Activated CD8-positive, alpha-beta T cell treated with anti-CD3 and anti-CD28 coated beads for 36 hours (primary cell): Measurements from ENCODE around the gene KCNK18. TPM values are rescaled to one million over a fixed set of nuclear protein-coding genes. Genes with fewer than 3 reads are reported as not detected.

Source experiments
- ATAC-seq: fragments of 200-7000 bp; cut with Tn5 transposase; one replicate; pipeline ENCODE4 v1.10.0; 2021; ENCODE audit warnings: mild to moderate bottlenecking, moderate library complexity
- CTCF ChIA-PET: fragments of 350-600 bp; sonication (Branson Sonifier 250); formaldehyde crosslinking; loops from one replicate; lab custom pipeline; 2021; ENCODE audit warnings: antibody characterized with exemption; lab: Charles Lee
- POLR2A ChIA-PET: fragments of 350-600 bp; sonication (Branson Sonifier 250); formaldehyde crosslinking; loops from one replicate; lab custom pipeline; 2021; ENCODE audit warnings: antibody characterized with exemption; lab: Charles Lee
- DNase-seq: peaks from one replicate; pipeline ENCODE4 v3.0.0-alpha.2; 2020
- H3K27ac Mint-ChIP-seq: one replicate; pipeline ENCODE4 v1.8.0; 2021; ENCODE audit warnings: mild to moderate bottlenecking, mixed read lengths
- H3K27me3 Mint-ChIP-seq: one replicate; pipeline ENCODE4 v1.8.0; 2021; ENCODE audit warnings: mixed read lengths
- H3K36me3 Mint-ChIP-seq: one replicate; pipeline ENCODE4 v1.8.0; 2021; ENCODE audit warnings: low read depth, mixed read lengths
- H3K4me1 Mint-ChIP-seq: one replicate; pipeline ENCODE4 v1.8.0; 2021; ENCODE audit warnings: low read depth, mixed read lengths
- H3K4me3 Mint-ChIP-seq: one replicate; pipeline ENCODE4 v1.8.0; 2021; ENCODE audit warnings: mild to moderate bottlenecking, moderate library complexity, mixed read lengths
- H3K9me3 Mint-ChIP-seq: one replicate; pipeline ENCODE4 v1.8.0; 2021; ENCODE audit warnings: mixed read lengths
- CTCF ChIP-seq: fragments of 200-600 bp; IDR thresholded peaks from one replicate; pipeline ENCODE4 v1.8.0; 2022; ENCODE audit warnings: antibody characterized with exemption, mild to moderate bottlenecking
- intact Hi-C: fragments of 100-400 bp; cut with micrococcal nuclease; formaldehyde crosslinking; loops from one replicate; pipeline ENCODE4 v1.10.0; 2022
- total RNA-seq, 2 experiments: library from RNA; stranded (reverse); gene quantifications; one replicate each; pipeline ENCODE4 v1.2.3, GENCODE V29; 2021

The KCNK18 gene
- total RNA-seq, 2 experiments from 2014 or later = not detected

GRCh38 chr10:117167346-117167788 is 29.9 kb upstream of the KCNK18 start:
- ATAC-seq = no peak
- ChIA-PET CTCF (interaction anchor here (0.8 to 6.1 kb wide), 26 partner anchors 8 to 486 kb away, joined by 3 to 46 read pairs (median 4); partner anchors contain the start of gene VAX1), POLR2A (no interaction called here)
- Mint-ChIP-seq H3K4me3 (no peak overlapping the region), H3K36me3 (no peaks in the 10 kb centered on the region), H3K9me3 (no peaks in the 10 kb centered on the region), H3K4me1 (peaks cover 36% of the 10 kb centered on the region), H3K27me3 (peaks cover 80% of the 10 kb centered on the region), H3K27ac (no peak overlapping the region)
- DNase-seq = no peak
- intact Hi-C loops = loop anchor here (10.0 kb wide), 1 partner anchor 377 kb away; the partner anchor contains the start of gene EMX2
- no peak for TF ChIP-seq CTCF

- ATAC-seq = peak; percentile 81
- ChIA-PET CTCF (interaction anchor here (0.8 to 6.1 kb wide), 25 partner anchors 7 to 486 kb away, joined by 3 to 46 read pairs (median 4); partner anchors contain the start of gene VAX1), POLR2A (no interaction called here)
- TF ChIP-seq CTCF = peak; percentile 91
- Mint-ChIP-seq H3K4me3 (peak overlapping the region; percentile 6), H3K27me3 (peaks cover 79% of the 10 kb centered on the region), H3K36me3 (no peaks in the 10 kb centered on the region), H3K4me1 (peaks cover 32% of the 10 kb centered on the region), H3K9me3 (no peaks in the 10 kb centered on the region), H3K27ac (no peak overlapping the region)
- peak; percentile 72 for DNase-seq
- intact Hi-C loops = loop anchor here (10.0 kb wide), 1 partner anchor 377 kb away; the partner anchor contains the start of gene EMX2
Measured at GRCh38 chr10:117167789-117168674, 29.3 kb upstream of the KCNK18 start.

GRCh38 chr10:117168729-117169128 is 28.6 kb upstream of the KCNK18 start:
- Mint-ChIP-seq H3K27ac (no peak overlapping the region), H3K9me3 (no peaks in the 10 kb centered on the region), H3K4me3 (no peak overlapping the region), H3K4me1 (peaks cover 32% of the 10 kb centered on the region), H3K36me3 (no peaks in the 10 kb centered on the region), H3K27me3 (peaks cover 78% of the 10 kb centered on the region)
- ATAC-seq (no peak), DNase-seq (no peak)
- intact Hi-C loops = loop anchor here (10.0 kb wide), 1 partner anchor 376 kb away; the partner anchor contains the start of gene EMX2
- POLR2A ChIA-PET = no interaction called here
- CTCF ChIA-PET = interaction anchor here (1.1 to 6.1 kb wide), 11 partner anchors 11 to 487 kb away, joined by 3 to 46 read pairs (median 7); partner anchors contain the start of gene VAX1
- TF ChIP-seq CTCF = no peak

GRCh38 chr10:117169480-117169879 is 27.8 kb upstream of the KCNK18 start:
- no peak for TF ChIP-seq CTCF
- Mint-ChIP-seq H3K9me3 (no peaks in the 10 kb centered on the region), H3K36me3 (no peaks in the 10 kb centered on the region), H3K4me3 (no peak overlapping the region), H3K27me3 (peaks cover 73% of the 10 kb centered on the region), H3K27ac (no peak overlapping the region), H3K4me1 (peaks cover 34% of the 10 kb centered on the region)
- ATAC-seq (no peak), DNase-seq (no peak)
- CTCF ChIA-PET = interaction anchor here (0.6 to 6.1 kb wide), 6 partner anchors 11 to 381 kb away, joined by 3 to 43 read pairs (median 6); no protein-coding TSS in a partner anchor
- POLR2A ChIA-PET = no interaction called here
- intact Hi-C loops = loop anchor here (10.0 kb wide), 1 partner anchor 375 kb away; the partner anchor contains the start of gene EMX2
